ENCODE data around the gene TTLL6.

The TTLL6 gene

DNA sequence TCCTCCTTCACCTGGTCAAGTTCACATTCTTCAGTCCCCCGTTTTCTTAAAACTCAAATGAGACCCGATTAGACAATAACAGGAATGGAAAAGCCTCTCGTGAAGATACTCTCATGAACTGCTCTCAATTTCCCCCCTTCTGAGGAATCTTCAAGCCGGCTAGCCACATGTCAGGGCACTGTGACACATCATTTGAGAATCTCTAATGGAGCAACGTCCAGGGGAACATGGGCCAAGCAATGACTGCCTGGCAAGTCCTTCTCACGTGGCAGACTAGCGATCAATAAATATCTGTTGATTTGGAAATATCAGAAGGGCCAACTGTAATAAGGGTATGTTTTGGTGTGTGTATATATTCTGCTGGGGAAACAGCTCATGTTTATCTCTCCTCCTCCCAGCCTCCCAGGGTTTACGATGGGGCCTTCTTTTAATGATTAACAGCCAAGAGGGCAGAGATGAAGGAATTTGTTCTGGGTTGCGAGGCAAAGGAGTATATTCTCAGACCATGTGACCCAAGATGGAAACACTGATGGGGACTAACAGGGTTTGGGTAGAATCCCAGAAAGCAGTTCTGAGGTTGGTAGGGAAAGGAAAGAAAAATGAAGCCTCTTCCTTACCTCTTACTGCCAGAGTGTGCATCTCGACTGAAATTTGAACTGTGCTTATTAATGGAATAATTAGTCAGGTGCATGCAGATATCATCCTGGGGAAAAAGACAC, 21.4 kb downstream of the TTLL6 start:
- H3K4me3 ChIP-seq = no peak overlapping the region
- H3K27ac ChIP-seq = no peak overlapping the region
- no peaks in the 10 kb centered on the region for H3K36me3 ChIP-seq
- peak overlapping the region; percentile 33; the same call in 1 of the 2 replicates for H3K4me2 ChIP-seq
- no peak for TF ChIP-seq Cebpa-rat (IDR thresholded peaks at IDR 0.05)
- no peaks in the 10 kb centered on the region for H4K20me1 ChIP-seq
- no peaks in the 10 kb centered on the region for H3K27me3 ChIP-seq
- H3K9ac ChIP-seq = no peak overlapping the region
- no peaks in the 10 kb centered on the region for H3K9me3 ChIP-seq
- peaks cover 30% of the 10 kb centered on the region for H3K4me1 ChIP-seq

DNA sequence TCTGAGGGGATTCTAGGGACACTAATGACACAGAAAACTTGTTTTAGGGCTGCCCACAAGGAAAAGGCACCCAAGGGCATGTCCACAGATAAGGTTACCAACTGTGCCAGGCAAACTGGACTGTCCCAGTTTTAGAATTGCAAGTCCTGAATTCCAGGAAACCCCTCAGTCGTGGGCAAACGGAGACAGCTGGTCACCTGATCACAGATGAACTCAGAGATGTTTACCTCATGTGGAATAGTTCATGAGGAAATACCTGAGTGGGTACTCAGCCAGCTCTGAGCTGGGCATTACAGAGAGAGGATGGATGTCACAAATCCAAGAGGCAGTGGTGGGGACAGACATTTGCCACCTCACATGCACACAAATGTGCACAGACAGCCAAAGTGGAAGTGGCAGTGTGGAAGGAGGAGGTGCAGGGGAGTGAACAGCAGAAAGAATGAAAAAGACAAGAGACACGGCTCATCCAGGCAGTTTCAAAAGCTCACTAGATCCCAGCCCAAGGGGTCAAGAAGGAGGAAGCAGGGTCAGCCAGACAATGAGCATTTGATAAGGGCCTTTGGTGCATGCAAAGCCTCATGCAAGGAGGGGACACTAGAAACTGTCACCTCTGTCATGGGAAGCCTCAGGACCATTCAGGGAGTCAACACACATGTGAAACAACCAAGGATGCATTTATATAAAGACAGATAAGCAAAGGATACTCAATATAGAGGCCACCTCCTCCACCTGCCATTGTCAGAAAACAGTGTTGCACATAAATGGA, 24.8 kb downstream of the TTLL6 start:
- Histone ChIP-seq H3K4me2 (peak overlapping the region; percentile 61), H3K27me3 (no peaks in the 10 kb centered on the region), H3K36me3 (no peaks in the 10 kb centered on the region), H3K4me3 (no peak overlapping the region), H4K20me1 (no peaks in the 10 kb centered on the region), H3K27ac (no peak overlapping the region), H3K9ac (no peak overlapping the region), H3K4me1 (peaks cover 24% of the 10 kb centered on the region), H3K9me3 (no peaks in the 10 kb centered on the region)
- TF ChIP-seq Cebpa-rat (IDR thresholded peaks at IDR 0.05) = no peak

DNA sequence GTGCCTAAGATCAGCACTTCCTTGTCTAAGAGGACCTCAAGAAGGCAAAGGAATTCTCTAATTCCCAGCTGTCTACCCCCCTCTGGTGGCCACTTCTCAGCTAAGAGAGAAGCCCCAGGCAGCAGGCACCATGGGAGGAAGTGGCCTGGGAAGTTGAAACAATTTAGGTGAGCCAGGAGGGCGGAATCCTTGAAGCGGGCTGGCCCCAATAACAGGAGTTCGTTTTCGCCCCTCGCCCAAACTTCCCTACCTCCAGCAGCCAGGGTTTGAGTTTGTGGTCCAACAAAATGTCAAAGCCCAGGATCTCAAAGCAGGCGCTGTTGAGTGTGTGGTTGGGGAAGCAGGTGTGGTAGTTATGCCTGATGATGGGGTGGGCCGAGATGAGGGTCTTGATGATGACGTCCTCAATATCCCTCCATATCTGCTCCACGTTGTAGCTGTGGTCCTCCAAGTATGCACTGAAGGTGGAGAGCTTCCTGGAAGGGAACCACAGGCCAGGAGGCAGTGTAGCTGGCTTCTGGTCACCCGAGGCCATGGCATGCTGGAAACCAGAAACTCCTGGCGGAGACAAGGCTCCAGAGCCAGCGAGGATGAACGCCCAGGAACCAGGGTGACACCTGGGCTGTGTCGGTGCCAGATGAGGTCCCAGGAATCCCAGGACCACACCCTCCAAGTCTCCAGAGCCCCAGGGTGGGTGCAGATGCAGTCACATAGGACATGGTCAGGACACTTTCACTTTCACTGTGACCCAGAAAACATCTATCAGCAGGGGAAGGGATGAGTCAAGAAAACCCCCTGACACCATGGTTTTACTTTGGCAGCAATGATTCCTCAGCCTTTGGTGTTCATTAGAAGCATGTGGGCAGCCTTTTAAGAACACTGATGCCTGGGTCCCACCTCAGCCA, 25.6 kb downstream of the TTLL6 start:
- Histone ChIP-seq H4K20me1 (no peaks in the 10 kb centered on the region), H3K27ac (no peak overlapping the region), H3K4me1 (peaks cover 21% of the 10 kb centered on the region), H3K4me2 (peak overlapping the region; percentile 61), H3K9me3 (no peaks in the 10 kb centered on the region), H3K36me3 (no peaks in the 10 kb centered on the region), H3K4me3 (no peak overlapping the region), H3K9ac (no peak overlapping the region), H3K27me3 (no peaks in the 10 kb centered on the region)
- TF ChIP-seq Cebpa-rat (IDR thresholded peaks at IDR 0.05) = no peak

DNA sequence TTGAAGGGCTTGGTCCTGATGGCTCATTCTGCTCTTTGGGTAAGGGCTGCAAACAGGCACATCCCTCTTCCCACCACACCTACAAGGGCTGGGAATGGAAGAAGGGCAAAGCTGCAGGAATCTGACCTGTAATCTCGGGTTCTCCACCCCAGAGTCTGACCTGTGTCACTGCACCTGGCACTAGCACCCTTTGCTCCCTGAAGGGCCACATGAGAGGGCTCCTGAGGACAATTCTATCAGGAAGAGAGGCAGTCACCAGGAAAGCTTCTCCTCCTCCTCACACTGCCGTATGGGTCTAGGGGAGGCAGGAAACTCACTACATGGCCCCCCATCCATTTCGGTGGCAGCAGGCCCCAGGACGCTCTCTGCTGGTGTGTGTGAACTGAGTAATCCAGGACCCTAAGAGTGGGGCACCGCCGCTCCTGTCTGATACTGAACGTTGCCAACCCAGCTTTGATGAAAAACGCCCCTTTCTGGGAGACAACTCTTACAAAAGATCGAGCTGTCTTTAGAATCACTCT, 26.4 kb downstream of the TTLL6 start:
- H3K4me3 ChIP-seq = no peak overlapping the region
- no peaks in the 10 kb centered on the region for H3K27me3 ChIP-seq
- H3K9me3 ChIP-seq = no peaks in the 10 kb centered on the region
- no peak for TF ChIP-seq Cebpa-rat (IDR thresholded peaks at IDR 0.05)
- peak overlapping the region; percentile 61 for H3K4me2 ChIP-seq
- H3K4me1 ChIP-seq = peaks cover 15% of the 10 kb centered on the region
- no peak overlapping the region for H3K27ac ChIP-seq
- H3K36me3 ChIP-seq = no peaks in the 10 kb centered on the region
- no peak overlapping the region for H3K9ac ChIP-seq
- no peaks in the 10 kb centered on the region for H4K20me1 ChIP-seq

DNA sequence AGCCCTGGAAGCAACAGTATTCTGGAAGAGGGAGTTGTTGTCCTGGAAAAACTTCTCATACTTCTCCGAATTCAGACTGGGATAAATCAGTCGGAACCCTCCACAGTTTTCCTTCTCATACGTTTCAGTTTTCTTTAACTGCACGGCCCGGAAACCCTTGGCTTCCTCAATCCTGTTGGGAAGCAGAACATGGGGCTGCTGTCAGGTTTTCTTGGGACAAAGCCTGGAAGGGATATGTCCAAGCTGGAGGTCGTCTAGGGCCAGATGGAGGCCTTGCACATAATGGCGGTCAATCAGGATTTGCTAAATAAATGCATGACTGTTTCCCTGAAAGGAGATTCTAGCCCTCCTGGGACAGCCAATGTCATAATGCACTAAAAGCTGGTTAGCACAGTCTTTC, 29.2 kb downstream of the TTLL6 start:
- TF ChIP-seq Cebpa-rat (IDR thresholded peaks at IDR 0.05) = no peak
- H3K9me3 ChIP-seq = no peaks in the 10 kb centered on the region
- H4K20me1 ChIP-seq = no peaks in the 10 kb centered on the region
- H3K4me2 ChIP-seq = no peak overlapping the region
- H3K9ac ChIP-seq = no peak overlapping the region
- no peak overlapping the region for H3K27ac ChIP-seq
- no peak overlapping the region for H3K4me3 ChIP-seq
- no peaks in the 10 kb centered on the region for H3K27me3 ChIP-seq
- H3K36me3 ChIP-seq = no peaks in the 10 kb centered on the region
- peaks cover 15% of the 10 kb centered on the region for H3K4me1 ChIP-seq

DNA sequence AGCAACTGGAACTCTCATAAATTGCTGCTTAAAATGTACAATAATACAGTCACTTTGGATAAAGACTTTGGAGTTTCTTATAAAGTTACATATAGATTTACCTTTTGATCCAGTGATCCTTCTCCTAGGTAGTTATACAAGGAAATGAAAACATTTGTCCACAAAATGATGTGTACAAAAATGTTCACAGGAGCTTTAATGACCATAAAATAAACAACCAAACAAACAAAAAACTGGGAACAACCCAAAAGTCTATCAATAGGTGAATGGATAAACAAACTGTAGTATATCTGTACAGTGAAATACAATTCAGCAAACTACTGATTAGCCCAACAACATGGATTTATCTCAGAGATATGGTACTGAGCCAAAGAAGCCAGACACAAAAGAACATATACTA, 37.6 kb downstream of the TTLL6 start:
- Histone ChIP-seq H3K27me3 (no peaks in the 10 kb centered on the region), H4K20me1 (no peaks in the 10 kb centered on the region), H3K4me2 (no peak overlapping the region), H3K9ac (no peak overlapping the region), H3K27ac (no peak overlapping the region), H3K4me3 (no peak overlapping the region), H3K9me3 (peaks cover 17% of the 10 kb centered on the region), H3K36me3 (no peaks in the 10 kb centered on the region), H3K4me1 (peaks cover 6% of the 10 kb centered on the region)
- TF ChIP-seq Cebpa-rat (IDR thresholded peaks at IDR 0.05) = no peak

DNA sequence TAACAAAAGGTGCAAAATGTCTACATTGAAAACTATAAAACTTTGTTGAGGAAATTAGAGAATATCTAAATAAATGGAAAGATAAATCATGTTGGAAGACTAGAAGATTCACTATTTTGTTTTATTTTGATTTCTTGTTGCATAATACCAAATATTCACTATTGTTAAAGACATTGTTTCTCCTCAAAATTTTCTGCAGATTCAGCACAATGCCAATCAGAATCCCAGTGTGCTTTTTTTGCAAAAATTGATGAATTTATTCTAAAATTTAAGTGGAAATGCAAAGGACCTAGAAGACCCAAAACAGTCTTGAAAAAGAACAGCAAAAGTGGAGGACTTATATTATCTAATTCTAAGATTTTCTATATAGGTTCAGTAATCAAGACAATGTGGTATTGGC, 40.4 kb downstream of the TTLL6 start:
- Histone ChIP-seq H3K36me3 (no peaks in the 10 kb centered on the region), H3K9ac (no peak overlapping the region), H3K9me3 (peaks cover 17% of the 10 kb centered on the region), H3K27ac (no peak overlapping the region), H3K4me1 (peaks cover 34% of the 10 kb centered on the region), H3K27me3 (no peaks in the 10 kb centered on the region), H4K20me1 (no peaks in the 10 kb centered on the region), H3K4me3 (no peak overlapping the region), H3K4me2 (no peak overlapping the region)
- TF ChIP-seq Cebpa-rat (IDR thresholded peaks at IDR 0.05) = no peak

DNA sequence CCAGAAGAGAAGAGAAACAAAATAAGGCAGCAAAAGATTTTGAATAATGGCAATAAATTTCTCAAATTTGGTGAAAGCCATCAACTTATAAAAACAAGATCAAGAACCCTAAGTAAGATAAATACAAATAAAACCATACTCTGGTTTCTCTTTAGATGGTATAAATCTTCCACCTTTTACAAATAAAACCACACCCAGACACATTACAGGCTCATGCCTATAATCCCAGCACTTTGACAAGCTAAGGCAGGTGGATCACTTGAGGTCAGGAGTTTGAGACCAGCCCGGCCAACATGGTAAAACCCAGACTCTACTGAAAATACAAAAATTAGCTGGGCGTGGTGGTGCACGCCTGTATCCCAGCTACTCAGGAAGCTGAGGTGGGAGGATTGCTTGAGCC, 43.8 kb downstream of the TTLL6 start:
- no peak for TF ChIP-seq Cebpa-rat (IDR thresholded peaks at IDR 0.05)
- Histone ChIP-seq H4K20me1 (no peaks in the 10 kb centered on the region), H3K4me3 (no peak overlapping the region), H3K27ac (no peak overlapping the region), H3K4me1 (peaks cover 66% of the 10 kb centered on the region), H3K27me3 (no peaks in the 10 kb centered on the region), H3K36me3 (no peaks in the 10 kb centered on the region), H3K9me3 (peaks cover 12% of the 10 kb centered on the region), H3K4me2 (peak overlapping the region; percentile 36; the same call in 1 of the 2 replicates), H3K9ac (no peak overlapping the region)

DNA sequence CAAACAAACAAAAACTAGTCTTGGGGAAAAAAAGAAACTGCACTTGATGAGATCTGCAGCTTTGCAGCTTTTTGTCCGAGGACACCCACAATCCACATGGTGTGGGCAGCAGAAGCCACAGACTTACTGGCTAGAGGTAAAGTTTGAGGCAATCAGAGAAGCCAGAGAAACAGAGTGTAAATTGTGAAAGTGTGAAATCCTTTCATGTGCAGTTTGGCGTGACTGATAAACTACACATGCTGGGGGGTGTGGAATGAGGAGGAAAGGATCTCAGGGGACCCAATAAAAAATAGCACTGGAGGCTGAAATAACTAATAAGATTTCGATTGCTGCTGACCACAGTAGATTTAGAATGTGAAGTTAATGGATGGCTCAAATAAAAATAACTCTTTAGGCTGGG, 46.1 kb downstream of the TTLL6 start:
- Histone ChIP-seq H3K9me3 (peaks cover 8% of the 10 kb centered on the region), H3K4me3 (no peak overlapping the region), H3K4me2 (peak overlapping the region; percentile 75), H3K27me3 (no peaks in the 10 kb centered on the region), H3K9ac (no peak overlapping the region), H4K20me1 (no peaks in the 10 kb centered on the region), H3K27ac (no peak overlapping the region; the same call in 1 of the 2 replicates), H3K36me3 (no peaks in the 10 kb centered on the region), H3K4me1 (peaks cover 66% of the 10 kb centered on the region)
- TF ChIP-seq Cebpa-rat (IDR thresholded peaks at IDR 0.05) = peak; percentile 64
